ENCODE results near the gene PLXNB2.

PLXNB2 gene

GRCh38 chr22:50244420-50245213 lies 62.8 kb downstream of the PLXNB2 start, which contains the start of gene TUBGCP6:
Gene TUBGCP6, minus strand, starts transcription at chr22:50245023. Its CDS starts 564 bp downstream, at chr22:50244459.
- H4K20me1 ChIP-seq (ENCODE audit: insufficient read depth, low read length), result no peaks in the 10 kb centered on the region
- peaks cover 80% of the 10 kb centered on the region for H3K79me2 ChIP-seq (ENCODE audit: low read length)
- peak within 1 kb of the TSS; percentile 100 for H3K4me2 ChIP-seq (ENCODE audit: low read depth, low read length)
- H3K4me3 ChIP-seq (ENCODE audit: low read length), result peak within 1 kb of the TSS; percentile 81
- H3K9me2 ChIP-seq (replicated peaks; ENCODE audit: insufficient read depth, low read length), result no peaks in the 10 kb centered on the region
- peaks cover 32% of the 10 kb centered on the region for H3K4me1 ChIP-seq (ENCODE audit: low read length)
- peak within 1 kb of the TSS; percentile 88 for H3K27ac ChIP-seq (ENCODE audit: low read length)
- peak; percentile 97 for DNase-seq
- no peaks in the 10 kb centered on the region for H3K36me3 ChIP-seq (replicated peaks; ENCODE audit: insufficient read depth, low read length)
- H3K27me3 ChIP-seq (replicated peaks; ENCODE audit: insufficient read depth, low read length), result no peaks in the 10 kb centered on the region
- TF ChIP-seq EZH2 (optimal IDR thresholded peaks at IDR 0.05; ENCODE audit: low read depth, low read length), result no peak
- peak; percentile 21; the same call in 1 of the 2 replicates for TF ChIP-seq CTCF (IDR thresholded peaks at IDR 0.05; ENCODE audit: low read length)
- H3K9ac ChIP-seq (ENCODE audit: low read length), result peak within 1 kb of the TSS; percentile 91
- H3K9me3 ChIP-seq (replicated peaks; ENCODE audit: insufficient read depth, low read length), result no peaks in the 10 kb centered on the region
- peak within 1 kb of the TSS; percentile 45 for H2AFZ ChIP-seq (ENCODE audit: low read length)
- H3F3A ChIP-seq (ENCODE audit: insufficient read depth, low read length), result peaks cover 38% of the 10 kb centered on the region

- H3K4me1 ChIP-seq (ENCODE audit: low read length), result peaks cover 31% of the 10 kb centered on the region
- H3K27me3 ChIP-seq (replicated peaks; ENCODE audit: insufficient read depth, low read length), result no peaks in the 10 kb centered on the region
- H4K20me1 ChIP-seq (ENCODE audit: insufficient read depth, low read length), result no peaks in the 10 kb centered on the region
- H3K9ac ChIP-seq (ENCODE audit: low read length), result peak overlapping the region; percentile 91
- peaks cover 38% of the 10 kb centered on the region for H3F3A ChIP-seq (ENCODE audit: insufficient read depth, low read length)
- peak overlapping the region; percentile 88 for H3K27ac ChIP-seq (ENCODE audit: low read length)
- H3K79me2 ChIP-seq (ENCODE audit: low read length), result peaks cover 83% of the 10 kb centered on the region
- peak overlapping the region; percentile 100 for H3K4me2 ChIP-seq (ENCODE audit: low read depth, low read length)
- H2AFZ ChIP-seq (ENCODE audit: low read length), result peak overlapping the region; percentile 45; the same call in 1 of the 2 replicates
- H3K9me3 ChIP-seq (replicated peaks; ENCODE audit: insufficient read depth, low read length), result no peaks in the 10 kb centered on the region
- no peaks in the 10 kb centered on the region for H3K36me3 ChIP-seq (replicated peaks; ENCODE audit: insufficient read depth, low read length)
- H3K9me2 ChIP-seq (replicated peaks; ENCODE audit: insufficient read depth, low read length), result no peaks in the 10 kb centered on the region
- peak overlapping the region; percentile 81 for H3K4me3 ChIP-seq (ENCODE audit: low read length)
- TF ChIP-seq CTCF (IDR thresholded peaks at IDR 0.05; ENCODE audit: low read length) (no peak), EZH2phosphoT487 (IDR thresholded peaks at IDR 0.05; ENCODE audit: low read length) (no peak)
- no peak for DNase-seq
Measured at GRCh38 chr22:50243685-50244419, 63.6 kb downstream of the PLXNB2 start.

- no peak for TF ChIP-seq EZH2phosphoT487 (IDR thresholded peaks at IDR 0.05; ENCODE audit: low read length)
- no peak for TF ChIP-seq CTCF (IDR thresholded peaks at IDR 0.05; ENCODE audit: low read length)
- no peak for TF ChIP-seq EZH2 (optimal IDR thresholded peaks at IDR 0.05; ENCODE audit: low read depth, low read length)
- Histone ChIP-seq H3K27ac (ENCODE audit: low read length) (no peak overlapping the region), H3K9ac (ENCODE audit: low read length) (no peak overlapping the region), H3K36me3 (replicated peaks; ENCODE audit: insufficient read depth, low read length) (no peaks in the 10 kb centered on the region), H3K4me3 (ENCODE audit: low read length) (peak overlapping the region; percentile 81), H3K27me3 (replicated peaks; ENCODE audit: insufficient read depth, low read length) (no peaks in the 10 kb centered on the region), H3K9me2 (replicated peaks; ENCODE audit: insufficient read depth, low read length) (no peaks in the 10 kb centered on the region), H3F3A (ENCODE audit: insufficient read depth, low read length) (peaks cover 37% of the 10 kb centered on the region), H3K9me3 (replicated peaks; ENCODE audit: insufficient read depth, low read length) (no peaks in the 10 kb centered on the region), H3K4me2 (ENCODE audit: low read depth, low read length) (peak overlapping the region; percentile 100), H3K4me1 (ENCODE audit: low read length) (peaks cover 20% of the 10 kb centered on the region), H4K20me1 (ENCODE audit: insufficient read depth, low read length) (no peaks in the 10 kb centered on the region), H3K79me2 (ENCODE audit: low read length) (peaks cover 87% of the 10 kb centered on the region), H2AFZ (ENCODE audit: low read length) (no peak overlapping the region)
- DNase-seq, result no peak
Measured at GRCh38 chr22:50242406-50242949, 65.0 kb downstream of the PLXNB2 start.
